ENCODE data around the gene MYO1A.
A peak's percentile ranks its signal among the peaks of the same experiment; 100 is the strongest.

Gene MYO1A

GRCh38 chr12:57049890-57050289, at the start of gene MYO1A:
Gene MYO1A (minus strand): TSS chr12:57050129. CDS start chr12:57048323, 1,806 bp downstream.
- peak; percentile 16 for DNase-seq (ENCODE audit: low read depth, low spot score)

- DNase-seq (ENCODE audit: low read depth, low spot score), result no peak
Measured at GRCh38 chr12:57099047-57099714, 49.3 kb upstream of the MYO1A start.

- no peak for DNase-seq (ENCODE audit: low read depth, low spot score)
Measured at GRCh38 chr12:57098546-57098945, 48.6 kb upstream of the MYO1A start.

- no peak for DNase-seq (ENCODE audit: low read depth, low spot score)
Measured at GRCh38 chr12:57097554-57097835, 47.6 kb upstream of the MYO1A start.

- DNase-seq (ENCODE audit: low read depth, low spot score), result no peak
Measured at GRCh38 chr12:57096748-57097553, 47.0 kb upstream of the MYO1A start.

- no peak for DNase-seq (ENCODE audit: low read depth, low spot score)
Measured at GRCh38 chr12:57096099-57096572, 46.2 kb upstream of the MYO1A start.

GRCh38 chr12:57095440-57095839, 45.5 kb upstream of the MYO1A start:
- DNase-seq (ENCODE audit: low read depth, low spot score), result no peak

- no peak for DNase-seq (ENCODE audit: low read depth, low spot score)
Measured at GRCh38 chr12:57094208-57095160, 44.6 kb upstream of the MYO1A start.

- DNase-seq (ENCODE audit: low read depth, low spot score), result peak; percentile 72
Measured at GRCh38 chr12:57093415-57094207, 43.7 kb upstream of the MYO1A start.

- DNase-seq (ENCODE audit: low read depth, low spot score), result no peak
Measured at GRCh38 chr12:57092876-57093414, 43.0 kb upstream of the MYO1A start.

GRCh38 chr12:57092529-57092862, 42.6 kb upstream of the MYO1A start:
- DNase-seq (ENCODE audit: low read depth, low spot score), result no peak

GRCh38 chr12:57091638-57092528, 42.0 kb upstream of the MYO1A start:
- no peak for DNase-seq (ENCODE audit: low read depth, low spot score)

- DNase-seq (ENCODE audit: low read depth, low spot score), result no peak
Measured at GRCh38 chr12:57090924-57091637, 41.2 kb upstream of the MYO1A start.

- no peak for DNase-seq (ENCODE audit: low read depth, low spot score)
Measured at GRCh38 chr12:57090490-57090889, 40.6 kb upstream of the MYO1A start.

- peak; percentile 58 for DNase-seq (ENCODE audit: low read depth, low spot score)
Measured at GRCh38 chr12:57089271-57090245, 39.6 kb upstream of the MYO1A start.

- DNase-seq (ENCODE audit: low read depth, low spot score), result peak; percentile 89
Measured at GRCh38 chr12:57088354-57089270, 38.7 kb upstream of the MYO1A start, which contains the start of gene NAB2. Gene NAB2 (plus strand): TSS chr12:57089114. CDS start chr12:57089272, 158 bp downstream.
